Neural progenitor cell (in vitro differentiated cells): ENCODE measurements around the gene CCDC77. TPM values are rescaled to one million over a fixed set of nuclear protein-coding genes. Genes with fewer than 3 reads are reported as not detected.

ENCODE experiments used
- DNase-seq: peaks from one replicate; pipeline ENCODE4 v3.0.0-alpha.2; 2016; ENCODE audit warnings: low spot score
- H2AFZ ChIP-seq: fragments of 200-600 bp; sonication (generic); replicated peaks from 2 replicates; pipeline ENCODE4 v1.6.1; 2016; ENCODE audit warnings: antibody characterized with exemption
- H3F3A ChIP-seq: fragments of 200-600 bp; sonication (generic); 2 replicates; pipeline ENCODE4 v1.6.1; 2016; ENCODE audit warnings: antibody characterized with exemption, low read depth
- H3K27ac ChIP-seq: fragments of 200-600 bp; sonication (generic); 2 replicates; pipeline ENCODE4 v1.5.1; 2016; ENCODE audit warnings: mild to moderate bottlenecking
- H3K27me3 ChIP-seq: fragments of 200-600 bp; sonication (generic); 2 replicates; pipeline ENCODE4 v1.6.1; 2016; ENCODE audit warnings: mild to moderate bottlenecking, moderate library complexity
- H3K36me3 ChIP-seq: fragments of 200-600 bp; sonication (generic); 2 replicates; pipeline ENCODE4 v1.5.1; 2016
- H3K4me1 ChIP-seq: fragments of 200-600 bp; sonication (generic); 2 replicates; pipeline ENCODE4 v1.6.1; 2016; ENCODE audit warnings: mixed run types
- H3K4me2 ChIP-seq: fragments of 200-600 bp; sonication (generic); 2 replicates; pipeline ENCODE4 v1.6.1; 2016
- H3K4me3 ChIP-seq: fragments of 200-600 bp; sonication (generic); 2 replicates; pipeline ENCODE4 v1.5.1; 2016
- H3K79me2 ChIP-seq: fragments of 200-600 bp; sonication (generic); 2 replicates; pipeline ENCODE4 v1.6.1; 2016; ENCODE audit warnings: low read depth
- H3K9ac ChIP-seq: fragments of 200-600 bp; sonication (generic); 2 replicates; pipeline ENCODE4 v1.6.1; 2016
- H3K9me3 ChIP-seq: fragments of 200-600 bp; sonication (generic); 2 replicates; pipeline ENCODE4 v1.5.1; 2016; ENCODE audit warnings: low read depth
- H4K20me1 ChIP-seq: fragments of 200-600 bp; sonication (generic); 2 replicates; pipeline ENCODE4 v1.6.1; 2016; ENCODE audit warnings: low read depth
- H3K27ac Mint-ChIP-seq: 3 replicates; pipeline ENCODE4 v1.8.0; 2021; ENCODE audit warnings: mixed read lengths
- H3K27me3 Mint-ChIP-seq: 2 replicates; pipeline ENCODE4 v1.8.0; 2022; ENCODE audit warnings: low read depth, mild to moderate bottlenecking, inconsistent platforms, moderate library complexity, mixed read lengths; ENCODE audit not compliant: insufficient read depth
- H3K36me3 Mint-ChIP-seq: 3 replicates; pipeline ENCODE4 v1.8.0; 2021; ENCODE audit warnings: mixed read lengths
- H3K4me1 Mint-ChIP-seq: 3 replicates; pipeline ENCODE4 v1.8.0; 2021; ENCODE audit warnings: mixed read lengths
- H3K4me3 Mint-ChIP-seq: 3 replicates; pipeline ENCODE4 v1.8.0; 2021; ENCODE audit warnings: mild to moderate bottlenecking, moderate library complexity, mixed read lengths
- H3K9me3 Mint-ChIP-seq: 3 replicates; pipeline ENCODE4 v1.8.0; 2020; ENCODE audit warnings: mixed read lengths
- EZH2 ChIP-seq: fragments of 200-600 bp; sonication (generic); IDR thresholded peaks from 2 replicates; pipeline ENCODE4 v1.6.1; 2017; ENCODE audit warnings: antibody characterized with exemption, mild to moderate bottlenecking, moderate library complexity
- EZH2phosphoT487 ChIP-seq: fragments of 200-600 bp; sonication (generic); IDR thresholded peaks from 2 replicates; pipeline ENCODE4 v1.6.1; 2017; ENCODE audit warnings: antibody characterized with exemption
- total RNA-seq: library from RNA; depleted of rRNA; stranded (reverse); fragments of >200 nt; gene quantifications from 2 replicates; pipeline ENCODE4 v1.2.3, GENCODE V29; 2015; ENCODE audit warnings: low replicate concordance
- TF ChIP-seq, protein P1 (sequence below): fragments of 200-600 bp; sonication (generic); IDR thresholded peaks from 2 replicates; pipeline ENCODE4 v1.5.1; 2017; ENCODE audit warnings: antibody characterized with exemption, mild to moderate bottlenecking

CCDC77 gene
- total RNA-seq, 1 donor from 2014 or later: 125 TPM

GRCh38 chr12:461425-461824 lies 60.0 kb downstream of the CCDC77 start:
- peaks cover 20% of the 10 kb centered on the region for H4K20me1 ChIP-seq
- H3K9ac ChIP-seq: no peak overlapping the region
- peaks cover 21% of the 10 kb centered on the region for H3K79me2 ChIP-seq
- no peaks in the 10 kb centered on the region for H3K36me3 Mint-ChIP-seq
- no peak for DNase-seq
- TF ChIP-seq EZH2phosphoT487 (no peak), EZH2 (no peak)
- TF ChIP-seq, protein P1, sequence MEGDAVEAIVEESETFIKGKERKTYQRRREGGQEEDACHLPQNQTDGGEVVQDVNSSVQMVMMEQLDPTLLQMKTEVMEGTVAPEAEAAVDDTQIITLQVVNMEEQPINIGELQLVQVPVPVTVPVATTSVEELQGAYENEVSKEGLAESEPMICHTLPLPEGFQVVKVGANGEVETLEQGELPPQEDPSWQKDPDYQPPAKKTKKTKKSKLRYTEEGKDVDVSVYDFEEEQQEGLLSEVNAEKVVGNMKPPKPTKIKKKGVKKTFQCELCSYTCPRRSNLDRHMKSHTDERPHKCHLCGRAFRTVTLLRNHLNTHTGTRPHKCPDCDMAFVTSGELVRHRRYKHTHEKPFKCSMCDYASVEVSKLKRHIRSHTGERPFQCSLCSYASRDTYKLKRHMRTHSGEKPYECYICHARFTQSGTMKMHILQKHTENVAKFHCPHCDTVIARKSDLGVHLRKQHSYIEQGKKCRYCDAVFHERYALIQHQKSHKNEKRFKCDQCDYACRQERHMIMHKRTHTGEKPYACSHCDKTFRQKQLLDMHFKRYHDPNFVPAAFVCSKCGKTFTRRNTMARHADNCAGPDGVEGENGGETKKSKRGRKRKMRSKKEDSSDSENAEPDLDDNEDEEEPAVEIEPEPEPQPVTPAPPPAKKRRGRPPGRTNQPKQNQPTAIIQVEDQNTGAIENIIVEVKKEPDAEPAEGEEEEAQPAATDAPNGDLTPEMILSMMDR: no peak
- H3K4me3 Mint-ChIP-seq: peak overlapping the region; percentile 85
- peaks cover 45% of the 10 kb centered on the region for H3K27me3 Mint-ChIP-seq
- H3K36me3 ChIP-seq: no peaks in the 10 kb centered on the region
- no peak overlapping the region for H3K27ac Mint-ChIP-seq
- H3K4me2 ChIP-seq: peak overlapping the region; percentile 94
- peaks cover 7% of the 10 kb centered on the region for H3K4me1 Mint-ChIP-seq
- no peaks in the 10 kb centered on the region for H3K9me3 ChIP-seq
- H3K4me3 ChIP-seq: peak overlapping the region; percentile 85
- no peak overlapping the region for H3K27ac ChIP-seq
- H3K27me3 ChIP-seq: peaks cover 41% of the 10 kb centered on the region
- H3F3A ChIP-seq: peaks cover 11% of the 10 kb centered on the region
- no peaks in the 10 kb centered on the region for H3K9me3 Mint-ChIP-seq
- H2AFZ ChIP-seq: no peak overlapping the region
- H3K4me1 ChIP-seq: peaks cover 13% of the 10 kb centered on the region

DNA sequence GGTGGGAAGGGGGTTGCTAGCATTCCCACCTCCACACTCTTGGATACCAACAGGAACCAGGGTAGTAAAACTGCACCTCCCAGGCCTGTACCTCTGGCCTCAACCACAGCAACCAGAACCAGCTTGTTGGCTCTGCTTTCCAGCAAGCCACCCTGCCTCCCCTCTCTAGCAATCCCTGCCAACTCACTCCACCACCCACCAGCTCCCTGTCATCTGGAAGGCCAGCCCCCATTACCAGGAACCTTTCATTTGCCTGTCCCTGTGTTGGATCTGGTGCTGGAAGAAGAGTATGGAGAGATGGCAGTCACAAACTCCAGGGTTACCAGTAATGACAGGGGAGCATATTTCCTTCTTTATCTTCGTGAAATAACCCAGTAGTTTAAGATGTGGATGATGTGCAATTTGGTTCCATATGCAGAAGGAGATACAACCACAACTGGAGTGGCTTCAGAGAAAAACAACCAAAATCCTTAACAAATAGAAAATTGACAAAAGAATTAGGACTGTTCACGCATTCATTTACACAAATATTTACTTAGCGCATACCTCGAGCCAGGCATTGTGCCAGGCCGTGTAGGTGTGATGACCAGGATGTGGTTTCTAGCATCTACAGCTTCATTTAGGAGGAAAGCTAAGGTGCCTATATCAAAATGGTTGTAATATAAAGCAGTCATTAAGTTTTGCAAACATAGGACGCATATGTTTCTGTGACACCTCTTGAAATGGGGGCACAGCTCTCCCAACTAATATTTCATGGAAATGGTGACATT lies 61.7 kb downstream of the CCDC77 start:
- Histone ChIP-seq H3K4me3 (no peak overlapping the region), H2AFZ (no peak overlapping the region), H3K36me3 (no peaks in the 10 kb centered on the region), H3K27me3 (peaks cover 30% of the 10 kb centered on the region), H3K9me3 (no peaks in the 10 kb centered on the region), H4K20me1 (peaks cover 20% of the 10 kb centered on the region), H3K9ac (no peak overlapping the region), H3K4me2 (no peak overlapping the region), H3F3A (peaks cover 11% of the 10 kb centered on the region), H3K79me2 (peaks cover 21% of the 10 kb centered on the region), H3K4me1 (peaks cover 13% of the 10 kb centered on the region), H3K27ac (no peak overlapping the region)
- H3K36me3 Mint-ChIP-seq: no peaks in the 10 kb centered on the region
- peaks cover 43% of the 10 kb centered on the region for H3K27me3 Mint-ChIP-seq
- H3K4me1 Mint-ChIP-seq: peaks cover 7% of the 10 kb centered on the region
- H3K27ac Mint-ChIP-seq: no peak overlapping the region
- H3K4me3 Mint-ChIP-seq: no peak overlapping the region
- DNase-seq: no peak
- no peaks in the 10 kb centered on the region for H3K9me3 Mint-ChIP-seq
- no peak for TF ChIP-seq EZH2phosphoT487
- TF ChIP-seq, protein P1: no peak

DNA sequence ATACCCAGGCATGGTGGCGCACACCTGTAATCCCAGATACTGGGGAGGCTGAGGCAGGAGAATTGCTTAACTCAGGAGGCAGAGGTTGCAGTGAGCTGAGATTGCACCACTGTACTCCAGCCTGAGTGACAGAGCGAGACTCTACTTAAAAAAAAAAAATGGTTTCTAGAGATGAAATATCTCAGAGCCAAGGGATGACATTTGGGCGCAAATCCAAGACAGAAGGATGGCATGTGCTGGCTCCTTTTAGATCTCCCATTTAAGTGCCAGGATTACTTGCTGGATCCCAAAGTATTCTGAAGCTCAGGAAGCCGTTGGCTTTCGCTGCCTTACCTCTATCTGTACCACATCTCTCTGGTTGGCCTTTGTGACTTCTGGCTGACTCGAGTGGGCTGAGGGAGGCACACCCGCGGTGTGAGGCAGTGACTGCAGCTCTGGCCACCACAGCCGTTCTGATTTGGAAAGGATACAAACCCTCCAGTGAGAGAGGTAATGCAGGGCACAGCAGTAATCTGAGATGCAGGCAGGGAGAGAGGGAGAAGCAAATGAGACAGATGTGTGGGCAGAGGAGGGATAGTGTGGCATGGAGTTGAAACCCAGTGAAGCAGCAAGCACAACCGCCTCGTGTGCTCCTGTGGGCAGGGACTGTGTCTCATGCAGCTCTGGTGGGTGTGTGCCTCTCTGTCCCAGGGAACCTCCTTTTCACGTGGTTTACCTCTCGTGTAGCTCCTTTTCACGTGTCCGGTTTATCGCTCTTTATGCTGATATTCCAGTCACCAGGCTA lies 63.2 kb downstream of the CCDC77 start:
- no peak overlapping the region for H3K27ac ChIP-seq
- no peak overlapping the region for H3K27ac Mint-ChIP-seq

More for the DNA sequence above, 63.2 kb downstream of the CCDC77 start:
- H3K4me3 ChIP-seq: no peak overlapping the region
- peaks cover 16% of the 10 kb centered on the region for H3K27me3 ChIP-seq
- H3K4me1 ChIP-seq: peaks cover 13% of the 10 kb centered on the region
- peaks cover 21% of the 10 kb centered on the region for H3K79me2 ChIP-seq
- no peaks in the 10 kb centered on the region for H3K36me3 Mint-ChIP-seq
- peaks cover 28% of the 10 kb centered on the region for H4K20me1 ChIP-seq
- DNase-seq: no peak
- H3K4me1 Mint-ChIP-seq: peaks cover 9% of the 10 kb centered on the region
- no peaks in the 10 kb centered on the region for H3K36me3 ChIP-seq
- no peaks in the 10 kb centered on the region for H3K9me3 Mint-ChIP-seq
- H2AFZ ChIP-seq: no peak overlapping the region
- no peak overlapping the region for H3K9ac ChIP-seq
- H3K9me3 ChIP-seq: no peaks in the 10 kb centered on the region
- TF ChIP-seq EZH2: no peak
- no peak for TF ChIP-seq EZH2phosphoT487
- TF ChIP-seq, protein P1: no peak
- no peak overlapping the region for H3K4me2 ChIP-seq
- H3F3A ChIP-seq: peaks cover 11% of the 10 kb centered on the region
- H3K4me3 Mint-ChIP-seq: no peak overlapping the region
- peaks cover 35% of the 10 kb centered on the region for H3K27me3 Mint-ChIP-seq
